ENCODE results near the gene PLCZ1. TPM values are rescaled to one million over a fixed set of nuclear protein-coding genes. Genes with fewer than 3 reads are reported as not detected.
"Not testable (repeated sequence)": the region's sequence is repeated elsewhere in the genome, so short reads cannot be mapped to it uniquely, and the experiment has no call there.

The PLCZ1 gene
- polyA plus RNA-seq, 12 donors = 0.41 to 0.99 TPM; not detected in 10

DNA sequence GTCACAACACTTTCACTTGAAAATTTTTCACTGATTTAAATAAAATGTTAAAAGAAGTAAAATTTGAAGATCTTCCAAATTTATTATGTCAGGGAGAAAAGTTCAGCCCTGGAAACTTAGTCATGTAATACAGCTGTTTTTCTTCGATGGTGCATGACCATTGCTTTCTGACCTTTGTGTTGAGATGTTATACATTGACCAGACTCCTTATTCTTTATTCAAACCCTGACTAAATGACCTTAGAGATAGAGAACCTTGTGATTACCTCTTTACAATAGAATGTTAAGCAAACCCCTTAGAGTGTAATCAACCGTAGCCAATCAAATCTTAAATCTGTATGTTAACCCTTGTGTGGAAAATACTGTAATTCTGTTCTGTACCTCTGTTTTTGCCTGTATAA is 34.5 kb downstream of the PLCZ1 start:
- DNase-seq = no peak

DNA sequence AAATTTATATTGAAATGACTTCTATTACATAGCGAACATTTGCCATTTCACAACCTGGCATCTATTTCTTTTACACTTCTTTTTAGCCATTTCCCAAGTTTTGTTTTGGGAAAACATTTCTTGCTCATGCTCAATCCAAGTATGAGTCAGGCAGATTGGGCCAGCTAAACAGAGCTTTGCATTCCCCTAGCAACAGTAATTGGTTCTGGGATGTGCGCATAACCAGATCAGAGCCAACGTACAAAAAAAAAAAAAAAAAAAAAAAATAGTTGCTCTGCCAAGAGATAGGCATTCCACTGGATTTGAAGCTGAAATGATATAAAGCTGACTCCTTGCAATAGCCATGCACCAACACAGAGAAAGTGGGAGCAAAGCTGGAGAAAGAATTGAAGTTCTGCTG is 37.5 kb downstream of the PLCZ1 start:
- DNase-seq = peak; percentile 22

DNA sequence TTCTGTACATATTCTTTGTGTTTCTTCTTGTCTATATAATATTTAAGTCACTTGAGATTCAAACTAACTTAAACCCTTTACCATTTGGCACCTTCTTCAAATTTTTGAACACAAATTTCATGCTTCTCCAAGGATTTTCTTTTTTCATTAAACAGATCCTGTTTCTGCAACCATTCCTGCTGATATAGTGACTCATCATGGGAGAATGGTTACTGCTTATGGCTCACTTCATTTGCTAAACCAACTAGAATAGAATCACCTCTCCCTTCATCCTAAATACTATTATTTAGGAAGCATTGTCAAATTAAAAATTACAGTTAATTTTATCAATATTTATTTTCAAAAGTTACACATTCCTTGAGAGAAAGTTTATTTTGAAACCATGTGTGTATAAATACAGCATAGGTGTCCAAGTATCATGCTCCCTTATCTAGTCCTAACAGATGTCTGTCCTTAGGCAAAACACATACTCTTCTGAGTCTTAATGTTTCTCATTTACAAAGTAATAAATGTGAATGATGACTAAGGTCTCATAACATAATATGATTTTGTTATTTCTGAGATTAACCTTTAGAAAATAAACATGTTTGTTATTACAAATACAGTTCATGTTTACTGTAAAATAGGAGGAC is 40.7 kb downstream of the PLCZ1 start:
- DNase-seq = no peak

DNA sequence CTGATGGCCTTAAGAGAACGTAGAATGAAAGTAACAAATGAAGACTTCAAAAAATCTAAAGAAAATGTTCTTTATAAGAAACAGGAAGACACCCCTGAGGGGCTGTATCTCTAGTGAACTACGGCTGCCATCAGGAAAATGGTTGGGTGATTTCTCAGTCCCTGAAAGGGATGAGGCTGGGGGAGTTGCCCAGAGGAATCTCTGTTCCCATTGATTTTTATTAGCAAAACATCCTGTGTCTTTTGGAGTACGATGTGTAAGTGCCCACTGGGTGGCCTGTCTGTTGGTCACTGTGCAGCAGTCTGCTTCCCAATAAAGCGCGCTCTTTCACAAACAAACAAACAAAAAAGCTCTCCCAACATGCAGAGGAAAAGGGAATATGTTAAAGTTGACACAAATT is 43.8 kb downstream of the PLCZ1 start:
- DNase-seq = not testable (repeated sequence)

DNA sequence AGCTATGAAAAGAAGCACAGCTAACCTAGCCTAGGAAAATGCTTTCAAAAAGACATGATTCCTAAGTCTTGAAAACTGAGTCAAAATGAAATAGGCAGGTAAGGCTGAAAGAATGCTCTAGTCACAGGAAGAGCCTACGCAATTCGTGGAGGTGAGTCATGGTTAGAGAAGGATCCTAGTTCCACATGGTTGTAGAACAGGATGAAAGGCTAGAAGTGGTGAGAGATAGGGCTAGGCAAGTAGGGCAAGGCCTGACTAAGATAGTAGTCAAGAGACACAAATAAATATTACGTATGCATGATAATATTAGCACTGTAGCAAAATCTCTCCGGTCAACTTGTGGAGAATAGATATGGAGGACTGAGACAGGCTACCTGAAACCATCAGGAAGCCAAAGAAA is 47.2 kb downstream of the PLCZ1 start:
- DNase-seq = no peak

DNA sequence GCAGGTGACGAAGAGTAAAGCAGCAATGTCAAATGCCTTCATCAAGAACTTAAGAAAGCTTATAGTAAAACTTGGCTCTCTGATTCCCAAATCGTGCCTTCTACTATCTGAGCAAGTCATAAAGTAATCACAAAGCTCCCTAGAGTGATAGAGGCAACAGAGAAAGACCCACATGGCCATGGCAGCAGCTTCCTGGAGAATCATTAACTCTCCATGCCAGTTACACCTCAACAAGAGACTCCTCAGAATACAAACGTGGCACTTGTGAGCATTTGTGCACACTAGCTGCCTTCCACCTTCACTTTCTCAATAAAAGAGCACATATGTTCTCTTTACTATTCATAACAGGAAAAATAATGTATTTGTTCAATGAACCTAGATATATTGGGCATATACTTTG is 48.0 kb downstream of the PLCZ1 start:
- no peak for DNase-seq

DNA sequence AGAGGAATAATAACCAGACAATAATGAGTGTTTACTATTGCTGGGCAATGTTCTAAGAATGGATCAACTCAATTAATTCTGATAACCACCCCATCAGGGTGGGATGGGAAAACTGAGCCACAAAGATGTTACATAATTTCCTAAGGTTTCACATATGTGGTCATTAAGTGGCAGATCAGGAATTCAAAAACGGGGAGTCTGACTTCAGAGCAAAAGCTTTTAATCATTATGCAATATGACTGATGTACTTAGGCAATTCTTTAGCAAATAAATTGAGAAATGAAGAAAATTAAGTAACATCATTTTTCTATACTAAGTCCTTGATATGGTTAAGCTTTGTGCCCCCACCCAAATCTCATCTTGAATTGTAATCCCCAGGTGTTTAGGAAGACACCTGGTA is 53.4 kb downstream of the PLCZ1 start:
- DNase-seq = no peak

DNA sequence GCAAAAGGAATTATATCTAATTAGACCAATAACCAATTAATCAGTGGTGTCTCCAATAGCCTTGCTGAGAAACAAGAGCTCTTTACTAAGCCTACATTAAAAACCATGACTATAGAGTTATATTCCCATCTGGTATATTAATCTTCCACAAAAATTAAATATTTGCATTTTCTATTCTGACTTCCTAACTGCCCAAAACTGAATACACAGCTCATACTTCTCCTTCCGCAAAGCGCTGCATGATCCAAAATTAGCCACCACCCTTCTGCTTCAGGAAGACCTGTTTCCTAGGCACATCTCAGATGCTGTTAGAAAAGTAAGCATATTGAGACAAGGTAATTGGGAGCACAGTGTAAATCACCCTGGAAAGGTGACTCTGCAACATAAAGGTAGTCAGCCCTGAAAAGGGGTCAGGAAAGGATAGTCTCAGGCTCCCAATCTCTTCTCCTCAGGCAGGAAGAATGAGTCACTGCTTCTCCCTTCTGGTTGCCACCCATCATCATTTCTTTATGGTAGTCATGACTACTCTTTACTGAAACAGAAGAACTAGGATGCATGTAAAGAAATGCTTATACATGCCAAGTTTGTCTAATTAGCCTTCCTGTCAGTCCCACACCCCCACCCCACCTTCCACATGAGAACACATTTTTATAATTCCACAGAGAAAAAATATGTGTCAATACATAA is 54.3 kb downstream of the PLCZ1 start:
- DNase-seq = no peak

DNA sequence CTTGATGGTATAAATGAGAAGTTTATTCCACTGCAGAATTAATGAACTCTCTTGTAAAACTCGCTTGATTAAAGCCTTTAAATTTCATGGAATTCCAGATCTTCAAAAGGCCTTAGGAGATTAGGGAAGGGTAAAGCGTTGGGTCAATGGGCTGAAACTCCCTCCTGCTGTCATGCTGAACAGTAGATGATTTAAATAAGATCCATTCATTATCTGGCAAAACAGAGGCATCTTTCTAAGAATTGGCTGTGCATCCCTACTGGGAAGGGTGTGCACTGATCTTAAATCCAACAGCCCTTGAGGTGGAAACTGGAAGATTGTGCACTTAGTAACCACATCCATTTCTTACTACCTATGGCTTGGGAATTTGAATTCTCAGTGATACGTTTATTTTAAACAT is 56.0 kb downstream of the PLCZ1 start:
- DNase-seq = no peak

DNA sequence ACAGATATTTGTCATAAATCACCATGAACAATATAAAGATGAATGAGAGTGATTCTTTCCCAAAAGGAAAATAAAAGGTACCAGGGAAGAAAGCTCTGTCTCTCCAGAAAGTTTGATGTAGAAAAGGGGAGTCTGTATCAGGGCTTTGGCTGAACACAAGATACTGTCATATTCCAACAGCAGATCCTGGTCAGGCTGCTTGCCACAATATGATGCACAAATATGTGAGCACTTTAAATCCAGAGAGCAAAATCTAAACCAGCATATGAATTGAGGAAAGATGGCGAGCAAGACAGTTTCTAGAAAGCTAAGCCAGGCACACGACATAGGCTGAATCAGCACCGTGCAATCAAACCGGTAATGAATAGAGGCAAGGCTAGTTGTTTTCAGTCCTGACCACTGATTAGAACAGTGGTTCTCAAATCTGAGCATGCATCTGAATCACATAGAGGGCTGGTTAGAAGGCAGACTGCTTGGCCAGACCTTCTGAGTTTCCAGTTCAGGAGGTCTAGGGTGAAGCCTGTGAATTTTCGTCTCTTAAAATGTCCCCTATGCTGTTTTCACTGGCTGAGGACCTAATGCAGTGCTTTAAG is 60.7 kb downstream of the PLCZ1 start:
- DNase-seq = peak; percentile 36

DNA sequence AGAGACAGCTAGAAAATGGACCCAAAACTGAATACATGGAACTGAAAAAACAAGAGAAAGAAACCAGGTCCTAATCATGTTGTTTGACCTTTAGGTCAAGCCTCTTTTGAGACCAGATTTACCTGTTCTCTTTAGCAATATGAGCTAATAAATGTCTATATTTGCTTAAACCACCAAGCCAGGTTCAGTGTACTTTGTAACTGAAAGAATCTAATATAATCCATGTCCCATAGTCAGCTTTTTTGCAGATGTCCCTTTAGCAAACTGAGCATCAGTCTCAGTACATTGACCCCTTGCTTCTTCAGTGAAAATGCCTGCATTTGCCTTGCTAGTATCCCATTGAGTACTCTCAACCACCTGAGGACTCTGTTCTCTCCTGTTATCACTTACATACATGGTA is 61.7 kb downstream of the PLCZ1 start:
- no peak for DNase-seq

DNA sequence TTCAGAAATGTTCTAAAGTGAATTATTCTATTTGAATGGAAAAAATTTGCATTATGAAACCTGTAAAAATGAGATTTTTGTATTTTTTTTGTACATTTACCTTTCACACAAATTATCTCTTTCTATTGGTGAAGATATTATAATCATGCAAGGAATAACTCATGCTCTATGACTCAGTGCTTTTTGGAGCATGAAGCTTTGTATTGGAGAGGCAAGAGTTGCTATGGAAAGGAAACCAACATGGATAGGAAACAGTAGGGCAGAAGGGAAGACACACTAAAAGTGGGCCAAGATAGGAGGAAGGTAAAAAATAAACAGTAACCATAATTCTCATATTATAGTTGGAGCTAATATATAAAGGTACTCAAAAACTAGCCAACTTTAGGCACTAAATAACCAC is 79.0 kb downstream of the PLCZ1 start:
- DNase-seq = no peak

DNA sequence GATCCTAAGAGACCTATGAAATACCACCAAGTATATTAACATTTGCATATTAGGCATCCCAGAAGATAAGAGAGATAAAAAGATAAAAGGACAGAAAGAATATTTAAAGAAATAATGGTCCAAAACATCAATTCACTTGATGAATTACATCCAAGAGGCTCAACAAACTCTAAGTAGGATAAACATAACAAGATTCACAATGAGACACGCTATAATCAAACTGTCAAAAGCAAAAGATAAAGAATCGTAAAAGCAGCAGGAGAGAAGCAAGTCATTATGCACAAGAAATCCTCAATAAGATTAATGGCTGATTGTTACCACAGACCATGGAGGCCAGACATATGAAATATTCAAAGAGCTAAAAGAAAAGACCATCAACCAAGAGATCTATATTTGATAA is 79.6 kb downstream of the PLCZ1 start:
- no peak for DNase-seq

DNA sequence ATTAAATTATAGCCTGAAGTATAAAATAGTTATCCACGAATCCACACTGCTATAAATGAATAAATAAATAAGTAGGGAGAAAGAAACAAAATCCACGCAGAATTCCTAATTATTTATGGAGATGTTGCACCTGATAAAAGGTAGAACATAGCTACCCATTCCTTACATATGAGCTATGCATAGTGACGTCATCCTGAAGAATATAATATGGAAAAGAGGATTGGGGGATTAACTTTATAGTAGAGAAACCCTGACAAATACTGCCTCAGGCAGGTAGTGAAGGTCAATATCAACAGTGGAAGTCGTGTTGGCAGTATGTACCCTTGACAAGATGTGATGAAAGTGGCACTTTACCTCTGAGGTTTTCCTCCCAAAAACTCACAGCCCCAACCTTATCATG is 82.5 kb downstream of the PLCZ1 start:
- DNase-seq = no peak

DNA sequence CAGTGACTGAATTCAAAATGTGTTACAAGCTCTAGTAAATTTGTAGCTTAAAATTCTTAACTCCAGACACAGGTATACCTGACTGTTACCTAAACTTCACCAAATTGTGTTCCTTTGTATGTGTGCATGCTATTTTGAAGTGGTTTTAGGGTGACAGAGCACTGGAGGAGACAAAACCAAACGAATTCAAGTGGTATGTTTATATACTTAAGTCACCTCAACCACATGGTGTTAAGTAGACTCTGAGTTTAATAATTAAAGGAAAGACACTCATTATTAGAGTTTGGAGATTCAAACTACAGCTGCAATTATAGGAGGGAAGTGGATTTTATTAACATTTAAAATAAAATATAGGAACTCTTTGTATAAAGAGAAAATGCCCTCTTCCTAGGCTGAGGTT is 84.3 kb downstream of the PLCZ1 start:
- no peak for DNase-seq

DNA sequence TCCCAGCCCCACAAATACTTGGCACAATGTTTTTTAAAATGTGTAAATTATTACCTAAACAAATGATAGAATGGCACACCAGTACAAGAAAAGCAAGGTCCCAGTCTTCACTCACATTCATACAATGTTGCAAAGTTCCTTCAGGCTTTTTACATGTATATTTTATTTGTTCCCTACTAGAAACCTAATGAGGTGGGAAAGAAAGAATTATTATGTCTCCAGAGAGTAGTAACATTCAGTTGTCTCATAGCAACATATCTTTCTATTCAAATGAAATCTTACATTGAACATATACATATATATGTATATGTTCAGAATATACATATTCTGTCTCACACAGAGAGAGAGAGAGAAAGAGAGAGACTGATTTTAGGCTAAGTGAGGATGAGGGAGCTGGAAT is 85.2 kb downstream of the PLCZ1 start:
- DNase-seq = no peak

DNA sequence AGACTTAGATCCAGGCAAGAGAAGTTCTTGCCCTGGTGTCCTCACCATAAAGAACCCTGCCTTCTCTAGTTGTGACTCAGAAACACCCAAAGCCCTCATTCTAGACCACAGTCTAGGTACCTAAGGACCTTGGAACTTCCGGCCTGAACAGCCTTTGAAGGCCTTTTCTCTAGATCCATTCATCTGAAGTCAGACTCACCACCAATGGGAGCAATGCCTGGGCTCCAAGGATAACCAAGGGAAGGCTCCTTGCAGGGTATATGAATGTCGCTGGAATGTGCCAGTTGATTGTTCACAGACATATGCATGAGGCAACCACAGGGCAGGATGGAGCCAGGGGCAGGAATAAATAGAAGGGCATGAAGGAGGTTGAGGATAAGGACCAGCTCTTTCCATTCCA is 86.3 kb downstream of the PLCZ1 start:
- DNase-seq = no peak

DNA sequence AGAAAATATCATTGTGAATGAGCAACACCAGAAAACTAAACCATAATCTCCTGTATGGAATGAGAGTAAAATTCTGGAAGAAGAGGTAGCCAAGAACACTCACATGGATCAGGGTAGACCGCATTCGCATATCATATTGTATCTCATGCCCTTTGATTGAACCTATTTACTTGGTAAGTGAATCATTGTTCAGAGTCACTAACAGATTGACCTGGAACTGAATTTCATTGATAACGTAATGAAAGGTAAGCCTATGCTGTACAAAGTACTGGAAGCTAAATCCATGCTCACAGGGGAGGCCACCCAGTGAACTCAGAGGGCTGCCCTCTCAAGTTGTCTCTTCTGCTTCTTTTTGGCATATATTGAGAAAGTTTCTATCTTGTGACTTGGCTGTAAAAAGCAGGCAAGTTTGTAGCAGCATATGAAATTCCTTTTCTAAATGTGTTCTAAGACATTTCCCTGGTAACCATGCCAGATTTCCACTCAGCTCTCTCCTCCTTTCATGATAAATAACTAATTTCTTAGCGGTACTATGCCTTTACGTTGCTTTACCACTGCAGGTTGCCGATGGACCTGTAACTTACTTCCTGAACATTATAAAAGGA is 91.4 kb downstream of the PLCZ1 start:
- DNase-seq = no peak

DNA sequence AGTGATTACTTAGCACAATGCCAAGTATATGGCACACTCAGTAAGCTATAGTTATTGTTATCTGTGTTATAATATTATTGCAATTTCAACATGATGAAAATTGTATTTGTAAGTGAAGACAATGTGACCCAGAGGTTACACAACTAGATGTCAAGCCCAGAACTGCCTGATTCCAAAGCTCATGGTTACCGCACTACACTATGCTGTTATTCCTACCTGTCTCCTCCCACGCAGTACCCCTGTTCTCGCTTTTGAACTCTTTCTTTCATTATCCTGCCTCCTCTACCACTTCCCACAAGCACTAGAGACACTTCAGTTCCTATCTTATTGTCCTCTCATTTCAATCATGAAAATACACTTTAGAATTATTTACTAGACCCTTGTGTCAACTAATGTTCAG is 93.2 kb downstream of the PLCZ1 start:
- no peak for DNase-seq

DNA sequence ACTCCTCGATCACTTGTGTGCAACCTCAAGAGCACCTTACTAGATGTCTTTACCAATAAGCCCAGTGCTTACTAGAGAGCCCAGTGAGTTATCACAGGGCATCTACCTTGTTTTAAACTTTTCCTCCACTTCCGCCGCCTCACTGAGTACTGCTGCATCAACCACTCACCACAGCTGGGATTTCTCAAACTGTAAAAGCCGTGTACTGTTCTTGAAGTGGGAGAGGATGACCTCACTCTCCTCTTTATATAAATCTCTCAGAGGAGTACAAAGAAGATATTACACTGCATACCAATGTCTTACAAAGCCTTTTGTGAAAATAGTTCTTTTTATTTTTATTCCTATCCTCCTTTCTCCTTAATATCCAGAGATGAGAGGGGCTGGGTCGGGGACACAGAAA is 94.1 kb downstream of the PLCZ1 start:
- DNase-seq = peak; percentile 38

DNA sequence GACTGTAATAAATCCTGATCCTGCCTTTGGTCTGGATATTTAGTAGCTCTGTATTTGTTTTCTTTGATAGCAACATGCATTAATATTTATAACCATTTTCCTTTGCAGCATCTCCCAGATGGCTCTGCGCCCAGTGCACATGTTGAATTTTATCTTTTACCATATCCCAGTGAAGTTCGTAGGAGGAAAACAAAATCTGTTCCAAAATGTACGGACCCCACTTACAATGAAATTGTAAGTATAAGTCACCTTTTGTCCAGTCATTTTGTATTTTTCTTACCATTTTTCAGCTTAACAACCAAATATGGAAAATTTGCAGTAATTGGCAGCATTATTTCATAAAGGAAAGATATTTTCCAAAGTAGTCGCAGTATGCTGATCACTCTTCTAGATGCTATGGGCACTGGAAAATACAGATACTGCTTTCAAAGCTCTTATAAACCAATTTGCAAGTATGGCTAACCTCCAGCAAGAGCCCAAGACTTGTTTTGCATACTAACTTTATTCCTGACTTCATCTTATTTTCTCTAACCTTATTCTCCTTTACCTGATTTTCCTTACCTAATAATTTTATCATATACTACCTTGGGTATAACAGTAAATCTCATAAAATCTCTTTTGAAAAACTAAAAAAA is 97.4 kb downstream of the PLCZ1 start:
- DNase-seq = peak; percentile 50

DNA sequence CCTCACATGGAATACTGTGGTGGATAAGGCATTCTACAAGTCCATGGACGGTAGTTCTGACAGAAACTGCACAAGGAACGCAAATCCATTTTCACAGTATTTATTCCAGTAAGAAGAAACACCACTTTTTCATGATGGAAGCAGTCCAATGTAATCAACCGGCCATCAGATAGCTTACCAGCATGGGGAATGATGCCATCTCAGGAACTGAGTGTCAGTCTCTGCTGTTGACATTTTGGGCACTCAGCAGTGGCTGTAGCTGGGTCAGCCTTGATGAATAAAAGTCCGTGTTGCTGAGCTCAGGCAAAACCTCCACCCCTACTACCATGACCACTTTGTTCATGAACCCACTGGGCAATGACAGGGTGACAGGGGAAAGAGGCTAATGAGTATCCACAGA is 103.4 kb downstream of the PLCZ1 start:
- DNase-seq = no peak
